HL-60 (cell line): ENCODE data around the gene RUNX3. TPM values are rescaled to one million over a fixed set of nuclear protein-coding genes. Genes with fewer than 3 reads are reported as not detected.

Experiments
- DNase-seq, 2 experiments: peaks; one replicate each; pipeline ENCODE4 v3.0.0-alpha.2; 2010 to 2020; ENCODE audit warnings: low read depth in 1 of 2, low spot score in 1 of 2
- H3K27ac ChIP-seq: fragments of 250-450 bp; sonication (Bioruptor Pico); replicated peaks from 2 replicates; pipeline ENCODE4 v1.5.1; 2020; ENCODE audit warnings: mild to moderate bottlenecking, moderate library complexity
- H3K27me3 ChIP-seq: fragments of 250-450 bp; sonication (Bioruptor Pico); 2 replicates; pipeline ENCODE4 v1.5.1; 2021; ENCODE audit warnings: mild to moderate bottlenecking, moderate library complexity; ENCODE audit not compliant: insufficient read depth, poor library complexity, severe bottlenecking
- H3K4me3 ChIP-seq: replicated peaks from 2 replicates; pipeline ENCODE4 v1.5.1; 2011; ENCODE audit warnings: mild to moderate bottlenecking, control low read depth, low read length; ENCODE audit not compliant: insufficient read depth
- CTCF ChIP-seq: IDR thresholded peaks from one replicate; pipeline ENCODE4 v1.5.1; 2011; ENCODE audit warnings: low read length, control low read depth, inconsistent platforms; ENCODE audit not compliant: insufficient read depth
- GABPA ChIP-seq: IDR thresholded peaks from 2 replicates; pipeline ENCODE4 v1.6.1; 2012; ENCODE audit warnings: low read depth
- POLR2AphosphoS5 ChIP-seq: IDR thresholded peaks from 2 replicates; pipeline ENCODE4 v1.6.1; 2012; ENCODE audit warnings: low read depth
- REST ChIP-seq: IDR thresholded peaks from 2 replicates; pipeline ENCODE4 v1.6.1; 2012; ENCODE audit warnings: low read depth; ENCODE audit not compliant: insufficient replicate concordance
- SPI1 ChIP-seq: IDR thresholded peaks from 2 replicates; pipeline ENCODE4 v1.6.1; 2012; ENCODE audit warnings: low read depth, mild to moderate bottlenecking, borderline replicate concordance
- microRNA-seq: library from miRNA; unstranded; fragments of <30 nt; microRNA quantifications from one replicate; pipeline ENCODE4, GENCODE V29; 2018

RUNX3 gene

DNA sequence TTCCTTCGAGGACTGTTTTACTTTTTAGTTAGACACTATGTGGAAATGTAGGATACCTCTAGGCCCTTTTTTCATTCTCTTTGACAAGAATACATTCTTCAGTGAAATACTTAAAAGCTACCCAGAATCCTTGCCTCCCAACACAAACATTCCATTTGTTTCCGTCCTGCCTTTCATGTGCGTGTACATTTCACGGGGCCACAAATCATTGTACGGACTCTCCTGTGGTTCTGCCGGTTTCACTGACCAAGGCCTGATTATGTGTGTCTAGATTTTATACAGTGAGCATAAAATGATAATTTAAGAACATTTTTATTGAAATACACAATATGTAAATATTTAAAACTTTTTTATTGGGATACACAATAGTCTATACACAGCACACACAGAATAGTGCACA is 76.4 kb downstream of the RUNX3 start:
- Histone ChIP-seq H3K27me3 (no peaks in the 10 kb centered on the region), H3K27ac (no peak overlapping the region), H3K4me3 (no peak overlapping the region)
- TF ChIP-seq CTCF (no peak), GABPA (no peak), POLR2AphosphoS5 (no peak), SPI1 (no peak), REST (no peak)
- no peak for DNase-seq

DNA sequence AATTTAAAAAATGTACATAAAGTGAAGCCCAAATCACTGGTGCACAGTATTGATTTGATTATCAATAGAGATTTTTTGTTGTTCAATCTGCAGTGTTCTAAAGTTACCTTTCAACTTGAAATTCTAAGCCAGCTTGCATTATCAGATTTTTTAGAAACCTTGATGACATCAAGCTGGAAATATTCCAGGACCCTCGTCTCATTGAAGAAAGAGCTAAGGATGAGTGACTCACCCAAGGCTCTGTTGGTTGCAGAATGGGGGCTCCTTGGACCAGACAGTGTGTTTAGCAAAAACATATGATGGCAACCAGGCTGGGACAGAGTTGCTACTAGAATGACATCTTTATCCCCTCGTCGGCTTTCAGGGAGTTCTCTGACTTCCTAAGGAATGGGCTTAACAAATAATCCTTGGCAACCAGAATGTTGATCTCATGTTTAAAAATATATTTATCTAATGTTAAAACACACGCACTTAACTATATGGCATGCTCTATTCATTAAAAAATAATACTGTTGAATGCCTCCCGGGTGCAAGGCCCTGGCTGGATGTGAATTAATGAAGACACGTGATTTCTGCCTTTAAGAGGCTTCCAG is 79.7 kb downstream of the RUNX3 start:
- no peak for DNase-seq
- Histone ChIP-seq H3K27ac (no peak overlapping the region), H3K4me3 (no peak overlapping the region), H3K27me3 (no peaks in the 10 kb centered on the region)
- TF ChIP-seq CTCF (no peak), GABPA (no peak), POLR2AphosphoS5 (no peak), SPI1 (no peak), REST (no peak)

GRCh38 chr1:24849672-24850295 is 80.3 kb downstream of the RUNX3 start:
- Histone ChIP-seq H3K27ac (0 out of 2 replicates have a peak overlapping the region, but pooled peaks have one; percentile 17), H3K4me3 (no peak overlapping the region), H3K27me3 (no peaks in the 10 kb centered on the region)
- DNase-seq: peak; percentile 41 to 74
- TF ChIP-seq POLR2AphosphoS5: no peak
- peak; percentile 36 for TF ChIP-seq CTCF

Small RNA genes within 50 kb of the gene (microRNA-seq; reads per million reads assigned to microRNA genes)
- not detected for gene MIR6731
